A549 (cell line): Measurements from ENCODE around the gene INPP5A. TPM values are rescaled to one million over a fixed set of nuclear protein-coding genes. Genes with fewer than 3 reads are reported as not detected.

Source experiments
- ATAC-seq, 2 experiments: fragments of 200-7000 bp in 1 of 2; fragments of >200 bp in 1 of 2; cut with Nextera tagmentation in 1 of 2; cut with Tn5 transposase in 1 of 2; 3 replicates each; pipeline versions ENCODE4 v1.8.0 to v1.9.1; 2018 to 2020; ENCODE audit warnings: mild to moderate bottlenecking in 1 of 2, moderate library complexity in 1 of 2
- CTCF ChIA-PET: fragments of 300-600 bp; sonication (Branson Sonifier 250); formaldehyde crosslinking; extraction: SDS; loops from one replicate; lab custom pipeline; 2021; ENCODE audit warnings: antibody characterized with exemption, inconsistent platforms; lab: Yijun Ruan, JAX
- POLR2A ChIA-PET: fragments of 350-600 bp; formaldehyde crosslinking; extraction: SDS; loops from one replicate; lab custom pipeline; 2021; ENCODE audit warnings: antibody characterized with exemption, inconsistent platforms; lab: Yijun Ruan, JAX
- DNase-seq, 2 experiments: peaks; one replicate each; pipeline versions ENCODE4 v3.0.0 to v3.0.0-alpha.2; 2011 to 2016; ENCODE audit warnings: low read depth in 1 of 2, low spot score in 1 of 2
- FAIRE-seq: peaks from 2 replicates; lab custom pipeline; 2011; peaks lifted over from hg19 to GRCh38; lab: Jason Lieb, UNC
- H3K27ac ChIP-seq, 2 experiments: fragments of >200 bp; sonication (Bioruptor Twin); formaldehyde crosslinking; 3 replicates each; pipeline ENCODE4 v1.5.1; 2016 to 2017
- H3K4me1 ChIP-seq: fragments of >200 bp; sonication (Bioruptor Twin); formaldehyde crosslinking; 3 replicates; pipeline ENCODE4 v1.6.1; 2016
- H3K4me2 ChIP-seq: fragments of >200 bp; sonication (Bioruptor Twin); formaldehyde crosslinking; 3 replicates; pipeline ENCODE4 v1.6.1; 2016
- H3K4me3 ChIP-seq: fragments of >200 bp; sonication (Bioruptor Twin); formaldehyde crosslinking; 3 replicates; pipeline ENCODE4 v1.5.1; 2016
- H3K9me3 ChIP-seq: fragments of >200 bp; sonication (Bioruptor Twin); formaldehyde crosslinking; 3 replicates; pipeline ENCODE4 v1.6.1; 2016
- CHD4 ChIP-seq: fragments of 200-600 bp; sonication (generic); IDR thresholded peaks from 2 replicates; pipeline ENCODE4 v1.6.1; 2016; ENCODE audit warnings: antibody characterized with exemption, mild to moderate bottlenecking, borderline replicate concordance
- EHMT2 ChIP-seq: fragments of 200-600 bp; sonication (generic); IDR thresholded peaks from 2 replicates; pipeline ENCODE4 v1.6.1; 2016; ENCODE audit warnings: antibody characterized with exemption, low read depth, mild to moderate bottlenecking, moderate library complexity
- ELK1 ChIP-seq: fragments of 150-350 bp; IDR thresholded peaks from 2 replicates; pipeline ENCODE4 v1.6.1; 2014; ENCODE audit warnings: low read depth, mild to moderate bottlenecking, low read length
- FOSB ChIP-seq: fragments of 250-450 bp; sonication (Bioruptor Pico); IDR thresholded peaks from 2 replicates; pipeline ENCODE4 v1.5.0; 2020; ENCODE audit warnings: mild to moderate bottlenecking, moderate library complexity
- FOXS1 ChIP-seq: fragments of 250-450 bp; sonication (Bioruptor Pico); IDR thresholded peaks from 2 replicates; pipeline ENCODE4 v1.5.0; 2020; ENCODE audit warnings: mild to moderate bottlenecking, moderate library complexity
- HES2 ChIP-seq: fragments of >200 bp; sonication (Bioruptor Twin); formaldehyde crosslinking; IDR thresholded peaks from 2 replicates; pipeline ENCODE4 v1.6.1; 2016
- HMGXB4 ChIP-seq: fragments of 250-450 bp; sonication (Bioruptor Pico); IDR thresholded peaks from 2 replicates; pipeline ENCODE4 v1.5.0; 2021; ENCODE audit warnings: mild to moderate bottlenecking, moderate library complexity, borderline replicate concordance
- HOXA7 ChIP-seq: fragments of 250-450 bp; sonication (Bioruptor Pico); IDR thresholded peaks from 2 replicates; pipeline ENCODE4 v1.5.0; 2020; ENCODE audit warnings: mild to moderate bottlenecking, moderate library complexity
- HOXB5 ChIP-seq: fragments of 250-450 bp; sonication (Bioruptor Pico); IDR thresholded peaks from 2 replicates; pipeline ENCODE4 v1.5.0; 2020; ENCODE audit warnings: mild to moderate bottlenecking, moderate library complexity
- KDM1A ChIP-seq: fragments of 200-600 bp; sonication (generic); IDR thresholded peaks from 2 replicates; pipeline ENCODE4 v1.6.1; 2016; ENCODE audit warnings: low read depth, mild to moderate bottlenecking
- KDM5A ChIP-seq: fragments of 200-600 bp; sonication (generic); IDR thresholded peaks from 2 replicates; pipeline ENCODE4 v1.6.1; 2016; ENCODE audit warnings: antibody characterized with exemption, mild to moderate bottlenecking
- MAX ChIP-seq: IDR thresholded peaks from 2 replicates; pipeline ENCODE4 v1.6.1; 2012
- NR3C1 ChIP-seq: fragments of >200 bp; sonication (Bioruptor Twin); formaldehyde crosslinking; IDR thresholded peaks from 3 replicates; pipeline ENCODE4 v1.6.1; 2017
- POLR2AphosphoS2 ChIP-seq: conservative IDR thresholded peaks from 2 replicates; pipeline ENCODE4 v1.6.1; 2012; ENCODE audit warnings: low read length, improper control_type of control experiment, inconsistent platforms
- RAD21 ChIP-seq, 2 experiments: fragments of >200 bp in 1 of 2; sonication (Bioruptor Twin) in 1 of 2; formaldehyde crosslinking in 1 of 2; IDR thresholded peaks in 1 of 2; conservative IDR thresholded peaks in 1 of 2; 2 replicates in 1 of 2; 3 replicates in 1 of 2; pipeline ENCODE4 v1.6.1; 2012 to 2018; ENCODE audit warnings: inconsistent platforms in 1 of 2
- RARB ChIP-seq: fragments of 250-450 bp; sonication (Bioruptor Pico); IDR thresholded peaks from 2 replicates; pipeline ENCODE4 v1.8.0; 2021; ENCODE audit warnings: mild to moderate bottlenecking, moderate library complexity
- RFX5 ChIP-seq: fragments of 450-650 bp; IDR thresholded peaks from 2 replicates; pipeline ENCODE4 v1.7.1; 2014; ENCODE audit warnings: antibody characterized with exemption, mild to moderate bottlenecking, moderate library complexity
- SMC3 ChIP-seq: fragments of >200 bp; sonication (Bioruptor Twin); formaldehyde crosslinking; IDR thresholded peaks from 3 replicates; pipeline ENCODE4 v1.6.1; 2018; ENCODE audit warnings: inconsistent platforms
- TFCP2L1 ChIP-seq: fragments of 250-450 bp; sonication (Bioruptor Pico); IDR thresholded peaks from 2 replicates; pipeline ENCODE4 v1.5.0; 2021; ENCODE audit warnings: mild to moderate bottlenecking
- USF2 ChIP-seq: fragments of 450-650 bp; IDR thresholded peaks from 2 replicates; pipeline ENCODE4 v1.6.1; 2014; ENCODE audit warnings: antibody characterized with exemption
- ZC3H11A ChIP-seq: fragments of 450-650 bp; IDR thresholded peaks from 2 replicates; pipeline ENCODE4 v1.6.1; 2014; ENCODE audit warnings: antibody characterized with exemption, mild to moderate bottlenecking
- WGBS: methylation state at CpG from one replicate; pipeline ENCODE4 v1.1.6; 2017; ENCODE audit errors: missing lambda C conversion rate; 5-methylcytosine and 5-hydroxymethylcytosine counted together
- polyA plus RNA-seq, 4 experiments: library from polyadenylated mRNA; depleted of rRNA in 3 of 4; stranded (reverse); fragments of >200 nt; fragmentation: RNase III in 1 of 4; extraction: RNeasy Plus Mini Kit Qiagen cat#74134 plus additional on column Dnase treatment in 1 of 4; gene quantifications; 2 replicates in 3 of 4; 3 replicates in 1 of 4; pipeline ENCODE4 v1.2.3, GENCODE V29; 2011 to 2017

Gene INPP5A
- polyA plus RNA-seq, 2 of the 4 experiments (the other 2 are of a cell fraction), result 13.7 to 15.1 TPM

DNA sequence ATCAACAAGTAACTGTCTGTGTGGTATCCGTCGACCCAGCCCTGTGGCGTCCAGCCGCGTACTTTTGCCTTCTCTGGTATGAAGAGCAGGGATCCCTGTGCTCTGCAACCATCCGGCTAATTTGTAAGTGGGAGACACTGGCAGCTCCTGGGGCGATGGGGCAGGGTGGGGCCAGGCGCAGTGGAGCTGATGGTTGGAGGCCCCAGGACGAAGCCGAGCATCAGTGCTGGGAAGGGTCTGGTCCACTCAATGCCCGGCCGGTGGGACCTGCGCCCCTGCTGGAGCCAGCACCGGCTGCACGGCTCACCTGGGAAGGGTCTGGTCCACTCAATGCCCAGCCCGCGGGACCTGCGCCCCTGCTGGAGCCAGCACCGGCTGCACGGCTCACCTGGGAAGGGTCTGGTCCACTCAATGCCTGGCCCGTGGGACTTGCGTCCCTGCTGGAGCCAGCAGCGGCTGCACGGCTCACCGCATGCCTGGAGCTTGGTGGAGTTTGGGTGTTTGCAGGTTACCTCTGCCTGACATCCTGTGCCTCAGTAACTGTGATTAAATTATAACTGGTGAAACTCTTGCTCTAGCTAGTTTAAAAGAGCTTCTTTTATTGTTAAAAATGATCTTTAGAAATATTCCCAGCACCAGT is 152.3 kb downstream of the INPP5A start:
- no peak overlapping the region for H3K4me3 ChIP-seq
- no peak overlapping the region for H3K27ac ChIP-seq
- no peak for FAIRE-seq
- DNase-seq, result no peak
- ChIA-PET CTCF (interaction anchor here (0.7 kb wide), 1 partner anchor 35 kb away, joined by 5 read pairs; no protein-coding TSS in a partner anchor), POLR2A (no interaction called here)
- no peak overlapping the region for H3K4me2 ChIP-seq
- TF ChIP-seq USF2, result no peak
- TF ChIP-seq HMGXB4 (CRISPR knock-in tag), result no peak
- no peak for TF ChIP-seq CHD4
- no peak for TF ChIP-seq FOSB (CRISPR knock-in tag)
- no peak for TF ChIP-seq EHMT2
- no peak for TF ChIP-seq KDM1A
- TF ChIP-seq RARB (CRISPR knock-in tag), result no peak
- no peak for TF ChIP-seq HOXA7
- TF ChIP-seq ELK1, result no peak
- no peak for TF ChIP-seq FOXS1
- no peak for TF ChIP-seq KDM5A
- no peak for TF ChIP-seq HES2
- TF ChIP-seq RFX5, result no peak
- H3K9me3 ChIP-seq, result no peaks in the 10 kb centered on the region
- WGBS, result 94% methylated on average over 12 of the region's 25 CpGs
- no peak for ATAC-seq
- H3K4me1 ChIP-seq, result peaks cover 6% of the 10 kb centered on the region

- FAIRE-seq (no peak), DNase-seq (no peak), ATAC-seq (no peak)
- 89% methylated on average over 7 of the region's 7 CpGs for WGBS
- no peak for TF ChIP-seq RFX5
- no peak for TF ChIP-seq HOXB5
- TF ChIP-seq NR3C1, result no peak
- no peak for TF ChIP-seq SMC3
- no peak for TF ChIP-seq ZC3H11A
- TF ChIP-seq TFCP2L1 (CRISPR knock-in tag), result no peak
- no peak for TF ChIP-seq MAX
- no peak for TF ChIP-seq USF2
- no peak for TF ChIP-seq RAD21 (conservative IDR thresholded peaks at IDR 0.05 in 1 of 2, IDR thresholded peaks at IDR 0.05 in 1 of 2)
- no peak for TF ChIP-seq POLR2AphosphoS2
- POLR2A ChIA-PET, result no interaction called here
- no peak overlapping the region for H3K4me3 ChIP-seq
- H3K9me3 ChIP-seq, result no peaks in the 10 kb centered on the region; the same call in 2 of the 3 replicates
- no peak overlapping the region for H3K4me2 ChIP-seq
- peaks cover under 1% of the 10 kb centered on the region; the same call in 2 of the 3 replicates for H3K4me1 ChIP-seq
- CTCF ChIA-PET, result interaction anchor here (0.7 kb wide), 1 partner anchor 36 kb away, joined by 5 read pairs; no protein-coding TSS in a partner anchor
- H3K27ac ChIP-seq, result no peak overlapping the region
Measured at GRCh38 chr10:132690401-132690800, 152.8 kb downstream of the INPP5A start.
